HL-60 (cell line): ENCODE measurements around the gene TASP1.

Experiments used
- CTCF ChIP-seq: IDR thresholded peaks from one replicate; pipeline ENCODE4 v1.5.1; 2011; ENCODE audit warnings: low read length, control low read depth, inconsistent platforms; ENCODE audit not compliant: insufficient read depth
- REST ChIP-seq: IDR thresholded peaks from 2 replicates; pipeline ENCODE4 v1.6.1; 2012; ENCODE audit warnings: low read depth; ENCODE audit not compliant: insufficient replicate concordance

- no peak for TF ChIP-seq CTCF
- TF ChIP-seq REST, result no peak
These were observed 12.0 kb downstream of the TASP1 start for GRCh38 chr20:13626724-13627123.
